ENCODE results near the gene ZIM2.

Gene ZIM2

DNA sequence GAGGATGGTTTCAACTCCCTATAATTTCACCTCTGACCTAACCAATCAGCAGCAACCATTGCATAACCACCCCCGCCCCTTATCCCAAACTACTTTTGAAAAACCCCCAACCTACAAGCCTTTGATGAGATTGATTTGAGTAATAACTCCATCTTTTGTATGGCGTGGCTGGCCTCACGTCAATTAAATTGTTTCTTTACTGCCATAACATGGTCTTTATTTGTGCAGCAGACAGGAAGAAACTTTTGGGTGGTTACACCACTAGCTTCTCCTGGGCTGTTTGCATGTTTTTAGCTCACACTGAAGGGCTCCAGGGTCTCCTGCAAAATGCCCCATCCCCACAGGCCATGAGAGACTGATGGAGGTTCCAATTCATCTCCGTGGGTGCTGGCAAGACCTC lies 34.0 kb upstream of the ZIM2 start:
- no peak for DNase-seq (ENCODE audit: low spot score)
- CTCF ChIA-PET = no interaction called here
- no peak for TF ChIP-seq CTCF (conservative IDR thresholded peaks at IDR 0.05; ENCODE audit: low read depth)
- no peak overlapping the region for H3K27ac ChIP-seq
- POLR2A ChIA-PET (ENCODE audit: low non-redundant PET) = no interaction called here

DNA sequence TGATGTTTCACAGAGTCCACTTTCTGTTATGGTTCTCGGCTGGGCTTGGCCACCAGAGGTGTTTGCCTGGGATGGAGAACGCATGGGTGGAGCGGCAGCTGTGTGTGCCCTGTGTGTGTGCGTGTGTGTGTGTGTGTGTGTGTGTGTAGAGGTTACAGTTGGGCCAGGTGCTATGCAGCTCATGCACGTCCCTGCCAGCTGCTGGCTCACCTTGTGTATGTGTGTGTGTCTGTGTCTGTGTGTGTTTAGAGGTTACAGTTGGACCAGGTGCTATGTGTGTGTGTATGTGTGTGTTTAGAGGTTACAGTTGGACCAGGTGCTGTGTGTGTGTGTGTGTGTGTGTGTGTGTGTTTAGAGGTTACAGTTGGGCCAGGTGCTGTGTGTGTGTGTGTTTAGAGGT lies 33.0 kb upstream of the ZIM2 start:
- ChIA-PET CTCF (no interaction called here), POLR2A (ENCODE audit: low non-redundant PET) (no interaction called here)
- no peak for TF ChIP-seq CTCF (conservative IDR thresholded peaks at IDR 0.05; ENCODE audit: low read depth)
- no peak for DNase-seq (ENCODE audit: low spot score)
- H3K27ac ChIP-seq = no peak overlapping the region

GRCh38 chr19:56869886-56870285 lies 29.4 kb upstream of the ZIM2 start:
- DNase-seq (ENCODE audit: low spot score) = no peak
- ChIA-PET POLR2A (ENCODE audit: low non-redundant PET) (no interaction called here), CTCF (no interaction called here)
- H3K27ac ChIP-seq = no peak overlapping the region
- TF ChIP-seq CTCF (conservative IDR thresholded peaks at IDR 0.05; ENCODE audit: low read depth) = no peak

DNA sequence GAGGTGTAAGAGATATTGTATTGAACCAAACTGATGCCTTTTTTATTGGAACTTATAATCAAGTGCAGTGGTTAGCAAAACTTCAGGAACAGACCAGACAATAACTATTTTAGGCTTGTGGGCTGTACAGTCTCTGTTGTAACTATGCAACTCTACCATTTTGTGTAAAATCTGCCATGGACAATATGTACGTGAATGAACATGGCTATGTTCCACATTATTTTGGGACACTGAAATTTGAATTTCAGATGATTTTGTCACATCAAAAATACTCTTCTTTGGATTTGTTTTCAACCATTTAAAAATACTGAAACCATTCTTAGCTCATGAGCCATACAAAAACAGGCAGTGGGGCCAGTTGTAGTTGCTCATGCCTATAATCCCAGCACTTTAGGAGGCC lies 27.9 kb upstream of the ZIM2 start:
- ChIA-PET CTCF (interaction anchor here (0.6 kb wide), 1 partner anchor 177 kb away, joined by 5 read pairs; no protein-coding TSS in a partner anchor), POLR2A (ENCODE audit: low non-redundant PET) (no interaction called here)
- DNase-seq (ENCODE audit: low spot score) = no peak
- H3K27ac ChIP-seq = no peak overlapping the region
- TF ChIP-seq CTCF (conservative IDR thresholded peaks at IDR 0.05; ENCODE audit: low read depth) = no peak

- POLR2A ChIA-PET (ENCODE audit: low non-redundant PET) = no interaction called here
- no peak for TF ChIP-seq CTCF (conservative IDR thresholded peaks at IDR 0.05; ENCODE audit: low read depth)
- CTCF ChIA-PET = no interaction called here
- no peak overlapping the region for H3K27ac ChIP-seq
- no peak for DNase-seq (ENCODE audit: low spot score)
Observed at GRCh38 chr19:56866538-56866937, 26.0 kb upstream of the ZIM2 start.

- no peak for TF ChIP-seq CTCF (conservative IDR thresholded peaks at IDR 0.05; ENCODE audit: low read depth)
- no peak for DNase-seq (ENCODE audit: low spot score)
- POLR2A ChIA-PET (ENCODE audit: low non-redundant PET) = no interaction called here
- CTCF ChIA-PET = no interaction called here
- H3K27ac ChIP-seq = no peak overlapping the region
Observed at GRCh38 chr19:56864443-56865125, 24.1 kb upstream of the ZIM2 start.

Measured in RWPE1 (cell line).